Measurements from ENCODE around the gene NCAPD2.

DNA sequence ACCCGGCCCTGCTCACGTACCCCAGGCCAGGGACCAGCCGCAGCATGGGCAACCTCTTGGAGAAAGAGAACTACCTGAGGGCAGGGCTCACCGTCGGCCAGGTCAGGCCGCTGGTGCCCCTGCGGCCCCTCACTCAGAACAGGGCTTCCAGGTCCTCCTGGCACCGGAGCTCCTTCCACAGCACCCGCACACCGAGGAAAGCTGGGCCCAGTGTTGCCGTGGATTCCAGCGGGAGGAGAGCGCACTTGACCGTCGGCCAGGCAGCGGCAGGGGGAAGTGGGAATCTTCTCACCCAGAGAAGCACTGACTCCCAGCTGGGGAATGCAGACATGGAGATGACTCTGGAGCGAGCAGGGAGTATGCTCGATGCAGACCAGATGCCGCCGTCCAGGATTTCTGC lies 15.5 kb upstream of the NCAPD2 start:
- TF ChIP-seq, protein P1, sequence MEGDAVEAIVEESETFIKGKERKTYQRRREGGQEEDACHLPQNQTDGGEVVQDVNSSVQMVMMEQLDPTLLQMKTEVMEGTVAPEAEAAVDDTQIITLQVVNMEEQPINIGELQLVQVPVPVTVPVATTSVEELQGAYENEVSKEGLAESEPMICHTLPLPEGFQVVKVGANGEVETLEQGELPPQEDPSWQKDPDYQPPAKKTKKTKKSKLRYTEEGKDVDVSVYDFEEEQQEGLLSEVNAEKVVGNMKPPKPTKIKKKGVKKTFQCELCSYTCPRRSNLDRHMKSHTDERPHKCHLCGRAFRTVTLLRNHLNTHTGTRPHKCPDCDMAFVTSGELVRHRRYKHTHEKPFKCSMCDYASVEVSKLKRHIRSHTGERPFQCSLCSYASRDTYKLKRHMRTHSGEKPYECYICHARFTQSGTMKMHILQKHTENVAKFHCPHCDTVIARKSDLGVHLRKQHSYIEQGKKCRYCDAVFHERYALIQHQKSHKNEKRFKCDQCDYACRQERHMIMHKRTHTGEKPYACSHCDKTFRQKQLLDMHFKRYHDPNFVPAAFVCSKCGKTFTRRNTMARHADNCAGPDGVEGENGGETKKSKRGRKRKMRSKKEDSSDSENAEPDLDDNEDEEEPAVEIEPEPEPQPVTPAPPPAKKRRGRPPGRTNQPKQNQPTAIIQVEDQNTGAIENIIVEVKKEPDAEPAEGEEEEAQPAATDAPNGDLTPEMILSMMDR (conservative IDR thresholded peaks at IDR 0.05 in 1 of 2, IDR thresholded peaks at IDR 0.05 in 1 of 2; ENCODE audit: extremely low read depth in 1 of 2, insufficient read depth in 1 of 2, low read depth in 1 of 2, low read length in 2 of 2), result no peak
- no peak for TF ChIP-seq EZH2 (IDR thresholded peaks at IDR 0.05; ENCODE audit: borderline replicate concordance, low read length)

All from mammary epithelial cell (primary cell).